SK-N-DZ (cell line): ENCODE data around the gene CYP24A1. TPM values are rescaled to one million over a fixed set of nuclear protein-coding genes. Genes with fewer than 3 reads are reported as not detected.
A peak's percentile ranks its signal among the peaks of the same experiment; 100 is the strongest.

Source experiments
- DNase-seq: peaks from one replicate; pipeline ENCODE4 v3.0.0-alpha.2; 2015; ENCODE audit warnings: low spot score
- polyA plus RNA-seq, 2 experiments: library from polyadenylated mRNA; depleted of rRNA; stranded (reverse); fragments of >200 nt; gene quantifications; 2 replicates each; pipeline ENCODE4 v1.2.3, GENCODE V29; 2014

Gene CYP24A1
- polyA plus RNA-seq (2014; cell fraction: cytosol; rRNA removed), result not detected in 2 replicates
- not detected in 2 replicates for polyA plus RNA-seq (2014; cell fraction: nucleus; rRNA removed)

DNA sequence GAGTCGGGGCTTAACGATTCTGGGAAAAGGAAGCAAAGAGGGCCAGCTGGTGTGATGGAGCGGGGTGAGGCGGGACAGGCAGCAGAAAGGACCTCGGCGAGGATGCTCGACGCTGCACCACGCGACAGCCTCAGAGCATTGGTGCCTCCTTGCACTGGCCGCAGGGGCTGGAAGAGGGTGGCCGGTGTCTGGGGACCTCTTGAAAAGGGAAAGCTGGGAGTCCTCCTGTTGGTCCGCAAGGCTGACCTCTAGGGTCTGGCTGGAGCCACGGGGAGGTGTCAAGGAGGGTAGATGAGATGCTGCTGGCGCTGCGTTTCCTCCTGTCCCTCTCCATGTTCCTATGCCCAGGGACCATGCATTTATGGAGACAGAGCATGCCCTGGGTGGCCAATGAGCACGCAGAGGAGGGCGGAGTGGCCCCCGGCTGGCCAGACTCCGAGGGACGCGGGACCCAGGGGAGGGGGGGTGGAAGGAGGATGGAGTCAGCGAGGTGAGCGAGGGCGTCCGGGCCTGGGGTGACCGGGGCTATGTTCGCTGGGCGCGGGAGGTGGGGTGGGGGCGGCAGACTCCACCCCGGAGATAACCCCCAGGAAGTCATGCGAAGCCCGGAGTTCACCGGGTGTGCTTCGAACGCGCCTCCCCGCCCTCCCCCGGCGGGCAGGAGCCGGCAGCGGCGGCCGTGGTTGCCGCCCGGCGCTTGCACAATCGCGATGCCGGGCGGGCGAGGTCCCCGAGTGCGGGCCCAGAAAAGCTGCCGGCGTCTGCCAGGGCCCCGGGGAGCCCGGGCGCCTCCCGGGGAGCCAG, at the start of gene CYP24A1:
CYP24A1 (minus strand) TSS at position 334 of the 804 bp plus-strand sequence. CDS start 407 bp downstream, outside the sequence.
- no peak for DNase-seq

DNA sequence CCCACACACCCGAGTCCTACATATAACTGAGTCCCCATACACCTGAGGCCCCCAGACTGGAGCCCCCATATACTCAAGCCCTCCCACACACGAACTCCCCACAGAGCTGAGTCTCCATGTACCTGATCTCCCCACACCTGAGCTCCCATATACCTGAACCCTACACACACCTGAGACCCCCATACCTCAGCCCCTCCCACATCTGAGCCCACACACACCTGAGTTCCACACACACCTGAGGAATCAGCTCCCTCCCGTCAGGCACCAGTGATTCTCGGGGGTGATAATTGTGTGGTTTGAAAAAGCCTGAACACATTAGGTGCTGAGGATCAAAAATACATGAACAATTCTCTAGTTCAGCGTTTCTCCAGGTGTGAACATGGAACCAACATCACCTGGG, 49.5 kb upstream of the CYP24A1 start:
- DNase-seq, result no peak

DNA sequence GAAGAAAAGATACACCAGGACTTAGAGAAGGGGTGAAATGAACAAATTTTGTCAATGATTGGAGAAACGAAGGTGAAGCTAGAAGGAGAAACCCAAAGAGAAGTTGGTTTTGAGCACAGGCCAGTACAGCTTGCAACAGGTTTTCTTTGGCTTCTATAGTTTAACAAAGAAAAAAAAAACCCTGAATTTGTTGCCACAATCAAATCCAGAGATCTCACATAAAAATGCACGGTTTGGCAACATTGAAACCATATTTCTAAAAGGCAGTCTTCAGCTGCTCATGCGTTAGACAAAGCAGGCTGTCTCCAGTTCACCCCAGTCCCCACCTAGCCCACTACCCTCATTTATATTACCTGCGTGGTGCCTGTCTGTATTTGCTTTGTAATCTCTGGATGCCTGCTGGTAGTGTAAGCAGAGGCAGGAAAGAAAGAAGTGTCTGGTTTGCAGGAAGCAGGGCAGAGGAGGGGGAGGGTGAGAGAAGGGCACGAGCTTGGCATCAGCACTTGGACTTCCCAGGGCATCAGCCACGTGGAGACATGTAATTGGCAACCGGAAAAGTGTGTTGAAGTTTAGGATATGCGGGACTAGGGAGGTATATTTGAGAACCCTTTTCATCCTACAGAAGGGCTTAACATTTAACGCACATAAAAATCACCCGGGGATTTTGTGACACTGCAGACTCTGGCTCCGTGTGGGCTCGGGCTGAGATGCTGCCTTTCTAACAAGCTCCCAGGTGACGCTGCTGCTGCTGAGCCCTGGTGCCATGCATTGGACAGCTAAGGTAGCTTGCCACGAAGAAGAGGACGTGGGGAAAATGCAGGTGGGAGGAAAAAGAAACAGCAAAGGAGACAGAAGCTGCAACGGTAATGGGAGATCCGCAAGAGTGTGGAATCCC, 48.5 kb upstream of the CYP24A1 start:
- DNase-seq, result no peak

DNA sequence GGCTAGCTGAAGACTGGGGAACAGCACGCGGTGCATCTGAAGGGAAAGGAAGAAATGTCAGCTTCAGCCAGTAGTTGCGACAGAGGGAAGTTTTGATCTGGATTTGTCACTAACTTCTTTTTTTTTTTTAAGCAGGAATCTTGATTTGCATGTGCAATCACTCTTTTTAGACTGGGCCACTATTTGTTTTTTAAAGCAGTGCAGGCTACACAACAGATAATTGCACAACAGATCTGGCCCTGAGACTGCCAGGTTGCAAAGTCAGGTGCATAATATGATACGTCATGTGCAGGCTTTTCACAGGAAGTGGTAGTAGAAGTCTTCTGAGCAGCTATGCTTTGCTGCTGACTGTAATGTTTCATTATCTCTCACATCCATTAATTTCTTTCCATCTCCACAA, 47.6 kb upstream of the CYP24A1 start:
- no peak for DNase-seq

DNA sequence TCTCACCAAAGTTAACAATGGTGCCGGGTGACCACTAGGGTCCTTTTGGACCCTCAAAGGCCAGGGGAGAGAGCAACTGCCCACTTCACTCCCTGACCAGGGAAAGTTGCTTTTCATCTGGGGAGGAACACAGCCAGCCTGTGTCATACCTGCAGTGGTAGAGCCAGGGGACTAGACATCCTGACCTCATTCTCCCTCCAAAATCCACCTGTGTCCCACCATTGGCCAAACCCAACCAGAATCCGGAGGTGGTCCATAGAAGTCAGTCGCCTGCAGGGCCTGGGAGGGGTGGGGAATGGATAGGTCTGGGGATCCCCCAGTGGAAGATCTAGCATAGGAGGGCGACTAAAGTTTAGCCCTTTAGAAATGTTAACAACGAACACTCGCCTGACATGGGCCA, 46.9 kb upstream of the CYP24A1 start:
- DNase-seq, result no peak

DNA sequence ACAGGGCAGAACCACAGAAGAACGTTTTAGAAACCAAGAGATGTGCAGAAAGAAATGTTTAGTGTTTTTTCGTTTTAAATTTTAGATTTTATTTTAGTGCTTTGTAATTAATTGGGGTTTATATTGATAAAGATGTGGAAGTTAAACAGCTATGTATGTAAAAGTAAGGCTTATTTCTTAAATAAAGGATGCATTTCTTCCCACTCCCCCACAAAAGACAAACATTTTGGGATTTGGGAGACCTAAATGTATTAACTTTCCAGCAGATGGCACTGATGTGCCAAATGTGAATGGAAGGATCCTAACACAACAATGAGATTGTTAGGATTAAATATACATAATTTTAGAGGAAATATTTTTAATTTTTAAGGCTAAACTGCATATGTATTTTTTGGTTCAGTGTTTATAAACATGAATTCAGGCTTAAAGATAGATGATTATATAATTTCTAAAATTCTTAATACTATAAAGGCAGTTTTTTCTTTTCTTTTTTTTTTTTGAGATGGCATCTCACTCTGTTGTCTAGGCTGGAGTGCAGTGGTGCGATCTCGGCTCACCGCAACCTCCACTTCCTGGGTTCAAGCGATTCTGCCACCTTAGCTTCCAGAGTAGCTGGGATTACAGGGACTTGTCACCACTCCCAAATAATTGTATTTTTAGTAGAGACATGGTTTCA, 46.1 kb upstream of the CYP24A1 start:
- peak; percentile 42 for DNase-seq

DNA sequence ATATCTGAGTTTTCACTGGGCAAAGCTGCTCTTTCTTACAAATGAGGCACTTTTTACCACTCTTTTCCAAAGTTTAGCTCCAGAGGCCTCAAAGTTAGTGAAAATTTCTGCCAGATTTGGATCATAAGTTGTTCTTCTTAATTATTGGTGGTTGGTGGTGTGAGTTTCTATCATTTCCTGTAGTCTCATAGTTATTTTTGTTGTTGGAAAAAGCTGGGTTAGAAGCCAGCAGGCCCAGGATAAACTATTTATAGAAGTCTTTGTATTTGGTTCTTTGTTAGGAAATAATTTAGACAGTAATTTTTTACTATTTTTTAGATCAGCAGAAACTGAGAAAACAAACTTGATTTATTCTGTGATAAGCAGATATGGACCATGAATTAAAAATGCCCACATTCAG, 44.7 kb upstream of the CYP24A1 start:
- DNase-seq, result no peak

DNA sequence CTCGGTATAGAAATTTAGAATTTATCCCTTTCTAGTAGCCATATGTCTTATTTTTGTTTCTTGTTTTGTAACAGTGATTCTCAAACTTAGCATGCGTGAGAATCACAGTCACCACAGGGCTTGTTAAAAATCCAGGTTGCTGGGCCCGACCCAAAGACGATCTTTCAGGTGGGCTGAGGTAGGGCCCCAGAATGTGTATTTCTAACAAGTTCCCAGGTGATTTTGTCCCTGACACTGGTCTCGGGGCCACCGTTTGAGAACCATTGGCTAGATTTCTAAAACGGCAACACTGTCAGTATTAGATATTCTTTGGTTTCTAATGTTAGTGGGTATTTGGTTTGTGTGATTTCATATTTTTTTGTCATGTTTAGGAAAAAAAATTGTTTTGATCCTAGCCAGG, 44.0 kb upstream of the CYP24A1 start:
- no peak for DNase-seq

DNA sequence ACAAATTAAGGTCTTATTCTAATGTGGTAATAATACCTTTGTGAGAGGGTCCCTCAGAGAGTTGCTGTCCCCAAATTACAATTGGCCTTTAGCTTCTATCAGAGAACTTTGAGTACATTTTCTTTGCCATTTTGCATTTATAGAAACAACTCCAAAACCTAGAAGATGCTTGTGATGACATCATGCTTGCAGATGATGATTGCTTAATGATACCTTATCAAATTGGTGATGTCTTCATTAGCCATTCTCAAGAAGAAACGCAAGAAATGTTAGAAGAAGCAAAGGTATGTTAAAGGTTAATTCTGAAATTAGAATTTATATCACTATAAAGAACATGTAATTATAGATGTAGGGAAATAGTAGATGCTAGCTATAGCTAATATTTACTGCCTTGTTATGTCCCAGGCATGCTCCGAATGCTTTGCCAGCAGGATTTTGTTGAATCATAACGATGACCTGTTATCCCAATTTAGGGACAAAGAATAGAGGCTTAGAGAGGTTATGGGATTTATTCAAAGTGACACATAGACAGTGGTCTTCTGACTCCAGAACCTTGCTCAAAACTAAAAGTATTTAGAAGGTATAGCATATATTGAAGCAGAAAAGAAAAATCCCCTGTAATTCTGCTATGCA, 41.5 kb upstream of the CYP24A1 start:
- no peak for DNase-seq

DNA sequence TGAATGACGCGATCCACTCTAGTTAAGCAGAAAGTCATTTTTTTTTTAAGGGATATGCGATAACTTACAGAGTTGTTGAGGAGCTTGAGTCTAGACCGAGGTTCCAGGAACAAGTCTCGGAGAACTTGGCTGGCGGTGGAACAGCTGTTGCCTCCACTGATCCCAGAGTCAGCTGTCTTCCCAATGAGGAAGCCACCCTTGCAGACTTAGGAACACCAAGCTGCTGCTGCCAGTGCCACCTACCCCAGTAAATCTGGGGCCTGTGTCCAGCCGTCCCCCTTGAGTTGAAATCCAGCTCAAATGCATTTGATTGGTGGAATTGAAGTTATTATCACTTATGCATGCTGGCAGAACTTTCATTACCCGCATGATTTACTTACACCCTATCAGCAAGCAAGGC, 40.8 kb upstream of the CYP24A1 start:
- no peak for DNase-seq

DNA sequence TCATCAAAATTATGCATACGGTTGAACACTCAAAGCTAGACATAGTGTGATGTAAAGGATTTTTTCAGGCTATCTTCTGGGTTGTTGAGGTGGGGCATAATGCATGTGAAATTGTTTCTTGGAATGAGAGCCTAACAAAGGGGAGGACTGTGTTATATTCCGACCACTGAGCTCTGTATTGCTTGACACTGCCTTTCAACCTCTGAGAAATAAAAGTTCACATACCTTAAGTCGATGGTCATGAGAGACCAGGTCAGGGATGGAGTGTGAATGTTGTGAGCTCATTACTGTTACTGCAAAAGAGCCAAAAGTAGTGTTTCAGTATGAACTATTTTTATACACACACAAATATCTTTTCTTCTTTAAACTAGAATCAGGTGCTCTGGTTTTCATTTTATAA, 39.1 kb upstream of the CYP24A1 start:
- DNase-seq, result no peak

DNA sequence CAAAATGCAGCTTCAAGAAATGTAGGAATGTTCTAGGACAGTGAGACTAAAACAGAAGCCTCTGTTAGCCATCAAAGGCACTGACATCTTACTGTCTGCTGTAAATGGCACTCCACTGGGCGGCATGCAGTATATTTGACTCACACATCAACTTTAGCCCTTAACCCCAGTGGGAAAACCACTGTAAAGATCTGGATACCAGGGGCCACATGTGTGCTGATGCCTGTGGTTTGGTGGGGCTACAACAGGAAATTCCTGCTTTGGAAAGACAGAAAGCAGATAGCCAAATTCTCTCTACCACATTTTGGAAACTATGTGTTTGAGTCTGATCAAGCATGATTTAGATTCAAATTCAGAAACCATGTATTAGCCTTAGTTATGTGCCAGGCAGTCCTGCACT, 38.4 kb upstream of the CYP24A1 start:
- DNase-seq, result no peak

DNA sequence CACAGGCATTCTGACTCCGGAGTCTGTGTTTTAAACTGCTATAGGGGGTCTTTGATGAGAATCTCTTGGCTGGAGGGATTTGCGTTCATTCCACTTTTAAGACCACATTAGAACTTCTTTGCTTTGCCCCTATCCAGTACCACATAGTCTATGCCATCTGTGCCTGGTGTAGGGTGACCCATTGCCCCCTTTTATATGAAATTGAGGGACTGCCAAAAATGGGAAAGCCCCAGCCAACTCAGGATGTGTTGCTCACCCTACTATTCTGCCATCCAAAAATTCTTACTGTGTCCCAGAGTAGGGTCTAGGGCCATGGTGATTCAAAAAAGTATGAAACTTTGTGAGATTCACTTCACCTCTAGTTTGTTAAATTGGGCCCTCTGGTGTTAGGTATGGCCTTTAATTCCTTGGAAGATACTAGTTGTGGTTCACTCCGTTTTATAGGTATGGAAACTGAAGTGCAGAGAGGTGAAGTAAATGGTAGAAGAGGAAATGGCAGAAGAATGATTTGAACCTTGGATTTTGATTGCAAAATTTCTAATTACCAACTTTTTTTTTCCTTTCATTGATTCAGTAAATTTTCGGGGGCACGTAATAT, 35.5 kb upstream of the CYP24A1 start:
- no peak for DNase-seq

DNA sequence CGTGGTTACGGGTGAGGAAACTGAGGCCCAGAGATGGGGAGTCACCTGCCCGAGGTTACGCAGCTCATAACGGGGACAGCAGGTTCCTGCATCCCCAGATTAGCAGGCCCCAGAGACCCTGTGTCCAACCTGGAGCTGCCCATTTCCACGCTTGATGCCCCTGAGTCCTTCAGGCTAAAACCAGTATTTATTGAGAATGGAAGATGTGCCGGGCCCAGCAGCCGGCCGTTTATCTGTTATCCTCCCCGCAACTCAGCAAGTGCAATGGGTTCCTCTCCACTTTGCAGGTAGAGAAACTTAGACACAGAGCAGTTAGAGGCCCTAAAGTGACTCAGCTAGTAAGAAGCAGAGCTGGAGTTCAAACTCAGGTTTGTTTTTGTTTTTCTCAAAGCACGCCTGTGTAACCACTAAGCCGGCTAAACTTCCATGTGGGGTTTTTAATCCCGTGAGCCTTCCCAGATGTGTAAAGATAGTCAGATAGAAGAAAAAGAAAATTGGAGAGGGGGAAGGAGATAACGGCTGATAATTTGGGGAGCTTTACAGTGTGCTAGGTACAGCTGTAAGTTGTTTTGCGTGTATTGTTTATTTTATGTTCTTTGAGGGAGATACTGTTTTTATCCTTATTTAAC, 34.9 kb upstream of the CYP24A1 start:
- peak; percentile 41 for DNase-seq

DNA sequence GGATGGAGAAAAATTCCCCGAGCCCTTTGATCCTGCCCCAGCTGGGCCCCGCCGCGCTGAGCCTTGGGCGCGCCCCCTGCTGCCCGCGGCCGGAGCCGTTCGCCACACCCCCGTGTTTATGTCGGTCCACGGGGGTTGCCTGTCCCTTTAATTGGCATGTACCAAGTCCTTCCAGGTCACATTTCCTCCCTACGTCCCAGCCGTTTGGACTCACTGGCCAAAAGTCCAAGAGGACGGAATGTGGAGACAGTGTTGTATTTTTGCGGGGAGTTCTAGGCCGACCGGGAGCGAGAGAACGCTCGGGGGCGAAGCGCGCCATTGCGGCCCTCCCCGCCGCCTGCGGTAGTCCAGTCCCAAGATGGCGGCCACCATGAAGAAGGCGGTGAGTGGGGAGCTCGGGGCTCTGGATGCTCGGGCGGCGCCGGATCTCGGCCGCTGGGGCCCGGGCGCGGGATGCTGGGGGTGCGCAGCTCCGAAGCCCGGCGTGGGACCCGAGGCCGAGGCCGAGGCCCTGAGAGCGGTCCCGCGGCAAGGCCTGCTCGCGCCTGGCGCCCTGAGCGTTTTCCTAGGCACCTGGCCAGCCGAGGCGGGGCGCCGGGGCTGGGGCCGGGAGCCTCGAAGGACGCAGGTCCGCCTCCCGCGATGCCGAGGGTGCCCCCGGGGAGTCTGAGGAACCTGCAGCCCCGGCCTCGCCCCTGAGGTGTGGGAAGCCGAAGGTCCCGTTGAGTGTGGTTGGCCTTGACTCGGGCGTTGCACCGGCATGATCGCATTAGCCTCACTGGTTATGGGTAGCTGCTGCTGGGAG, 34.2 kb upstream of the CYP24A1 start, which contains the start of gene PFDN4:
PFDN4 (plus strand) TSS at position 345 of the 805 bp plus-strand sequence; CDS start at position 359, 14 bp downstream.
- DNase-seq, result peak; percentile 93

DNA sequence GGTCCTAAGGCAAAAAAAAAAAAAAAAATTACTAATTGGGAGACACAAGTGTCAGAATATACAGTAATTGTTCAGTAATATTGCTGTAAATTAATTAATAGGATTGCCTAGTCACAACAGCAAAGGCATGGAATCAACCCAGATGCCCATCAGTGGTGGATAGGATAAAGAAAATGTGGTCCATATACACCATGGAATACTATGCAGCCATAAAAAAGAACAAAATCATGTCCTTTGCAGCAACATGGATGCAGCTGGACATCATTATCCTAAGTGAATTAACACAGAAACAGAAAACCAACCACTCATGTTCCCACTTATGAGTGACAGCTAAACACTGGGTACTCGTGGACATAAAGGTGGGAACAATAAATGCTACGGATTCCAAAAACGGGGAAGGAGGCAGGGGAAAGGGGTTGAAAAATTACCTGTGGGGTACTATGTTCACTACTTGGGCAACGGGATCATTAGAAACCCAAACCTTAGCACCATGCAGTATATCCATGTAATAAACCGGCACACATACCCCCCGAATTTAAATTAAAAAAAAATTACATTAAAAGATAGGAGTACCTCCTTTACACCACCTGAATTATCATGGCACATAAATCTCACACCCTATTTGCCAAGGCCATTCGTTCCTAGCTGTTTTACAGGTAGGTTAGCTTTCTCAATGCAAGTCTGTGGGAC, 33.4 kb upstream of the CYP24A1 start:
- DNase-seq, result no peak

DNA sequence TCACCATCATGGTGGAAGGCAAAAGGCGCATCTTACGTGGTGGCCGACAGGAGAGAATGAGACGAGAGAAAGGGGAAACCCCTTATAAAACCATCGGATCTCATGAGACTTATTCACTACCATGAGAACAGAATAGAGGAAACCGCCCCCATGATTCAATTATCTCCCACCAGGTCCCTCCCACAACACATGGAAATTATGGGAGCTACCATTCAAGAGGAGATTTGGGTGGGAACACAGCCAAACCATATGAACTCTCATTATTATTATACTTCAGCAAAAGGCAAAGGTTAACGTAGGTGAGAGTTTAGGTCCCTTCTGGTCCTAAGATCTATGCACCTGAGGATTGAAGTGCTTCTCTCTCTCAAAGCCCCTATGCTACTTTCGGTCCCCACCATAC, 31.7 kb upstream of the CYP24A1 start:
- DNase-seq, result peak; percentile 61

DNA sequence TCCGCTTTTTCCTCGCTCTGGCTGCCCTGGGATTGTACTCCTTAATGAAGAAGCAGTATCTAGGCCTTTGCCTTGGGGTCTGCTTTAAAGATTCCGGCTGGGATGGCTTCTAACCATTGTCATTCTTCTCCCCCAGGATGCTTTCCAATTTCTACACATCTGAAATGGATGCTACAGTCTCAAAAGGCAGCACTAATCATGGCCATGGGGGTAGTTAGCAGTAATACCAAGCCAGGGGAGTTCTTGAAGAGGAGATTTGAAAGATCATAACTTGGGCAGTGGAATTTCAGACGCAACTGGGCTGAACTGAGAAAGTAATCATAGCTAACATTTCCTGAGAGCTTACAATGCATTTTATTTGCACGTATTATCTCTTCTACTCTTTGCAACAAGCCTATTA, 30.7 kb upstream of the CYP24A1 start:
- DNase-seq, result no peak

DNA sequence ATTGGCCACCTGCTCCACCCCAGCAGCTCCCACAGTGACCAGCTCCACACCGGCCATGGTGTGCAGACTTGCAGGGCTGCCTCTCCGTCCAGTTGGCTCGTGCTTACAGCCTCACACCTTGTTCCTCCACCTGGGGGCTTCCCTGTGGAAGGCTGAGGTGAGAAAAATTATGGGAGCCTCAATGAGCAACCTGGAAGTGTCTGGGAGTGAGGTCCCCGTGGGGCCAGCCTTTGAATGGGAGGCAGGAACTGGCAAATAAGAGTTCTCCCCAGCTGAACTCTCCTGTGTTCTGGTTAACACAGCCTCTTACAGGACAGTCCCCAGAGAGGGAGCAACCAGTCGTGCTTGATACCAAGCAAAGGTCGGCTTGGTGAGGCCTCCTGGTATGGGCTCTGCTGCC, 30.3 kb upstream of the CYP24A1 start:
- no peak for DNase-seq
